ACC112 (cell line): ENCODE results near the gene TTF1.

Experiments
- H2AFZ ChIP-seq: fragments of 200-600 bp; sonication (generic); one replicate; pipeline ENCODE4 v1.6.0; 2017; ENCODE audit warnings: antibody characterized with exemption, low read length; ENCODE audit not compliant: unreplicated experiment
- H3K27ac ChIP-seq: fragments of 200-600 bp; sonication (generic); 2 replicates; pipeline ENCODE4 v1.5.1; 2014; ENCODE audit warnings: low read depth, mild to moderate bottlenecking, antibody characterized with exemption, low read length, moderate library complexity
- H3K27me3 ChIP-seq: fragments of 200-600 bp; sonication (generic); 2 replicates; pipeline ENCODE4 v1.6.1; 2014; ENCODE audit warnings: mild to moderate bottlenecking, antibody characterized with exemption, low read length, moderate library complexity, mixed read lengths; ENCODE audit not compliant: insufficient read depth
- H3K36me3 ChIP-seq: fragments of 200-600 bp; sonication (generic); 2 replicates; pipeline ENCODE4 v1.6.1; 2016; ENCODE audit warnings: mild to moderate bottlenecking, antibody characterized with exemption, low read length, moderate library complexity, mixed read lengths; ENCODE audit not compliant: insufficient read depth
- H3K4me1 ChIP-seq: fragments of 200-600 bp; sonication (generic); one replicate; pipeline ENCODE4 v1.6.1; 2016; ENCODE audit warnings: low read length, mixed read lengths; ENCODE audit not compliant: insufficient read depth, unreplicated experiment, control insufficient read depth
- H3K4me3 ChIP-seq: fragments of 200-600 bp; sonication (generic); 2 replicates; pipeline ENCODE4 v1.5.1; 2014; ENCODE audit warnings: mild to moderate bottlenecking, low read depth, low read length
- H3K79me2 ChIP-seq: fragments of 200-600 bp; sonication (generic); one replicate; pipeline ENCODE4 v1.6.0; 2016; ENCODE audit warnings: low read length; ENCODE audit not compliant: control insufficient read depth, unreplicated experiment, insufficient read depth

The TTF1 gene

DNA sequence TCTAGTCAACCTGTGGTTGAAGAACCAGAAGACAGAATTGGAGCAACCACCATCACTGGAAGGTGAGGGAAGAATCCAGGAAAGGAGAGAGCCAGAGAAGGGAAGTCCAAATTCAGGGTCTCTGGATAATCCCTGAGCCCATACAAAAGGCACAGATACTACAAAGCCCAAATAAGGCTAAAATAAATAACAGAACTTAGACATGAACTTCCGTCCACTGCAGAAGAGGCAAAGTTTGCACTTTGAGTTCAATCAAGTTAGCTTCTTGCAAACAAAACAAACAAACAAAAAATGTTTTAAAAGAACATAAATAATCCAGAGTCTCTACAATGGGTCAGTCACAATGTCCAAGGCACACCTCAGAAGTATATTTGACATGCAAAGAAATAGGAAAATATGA lies 24.4 kb upstream of the TTF1 start:
- H3K27ac ChIP-seq = no peak overlapping the region
- H3K79me2 ChIP-seq = no peaks in the 10 kb centered on the region
- H2AFZ ChIP-seq = no peak overlapping the region
- no peak overlapping the region for H3K4me3 ChIP-seq
- H3K36me3 ChIP-seq = no peaks in the 10 kb centered on the region
- H3K27me3 ChIP-seq = peaks cover 85% of the 10 kb centered on the region
- no peaks in the 10 kb centered on the region for H3K4me1 ChIP-seq

DNA sequence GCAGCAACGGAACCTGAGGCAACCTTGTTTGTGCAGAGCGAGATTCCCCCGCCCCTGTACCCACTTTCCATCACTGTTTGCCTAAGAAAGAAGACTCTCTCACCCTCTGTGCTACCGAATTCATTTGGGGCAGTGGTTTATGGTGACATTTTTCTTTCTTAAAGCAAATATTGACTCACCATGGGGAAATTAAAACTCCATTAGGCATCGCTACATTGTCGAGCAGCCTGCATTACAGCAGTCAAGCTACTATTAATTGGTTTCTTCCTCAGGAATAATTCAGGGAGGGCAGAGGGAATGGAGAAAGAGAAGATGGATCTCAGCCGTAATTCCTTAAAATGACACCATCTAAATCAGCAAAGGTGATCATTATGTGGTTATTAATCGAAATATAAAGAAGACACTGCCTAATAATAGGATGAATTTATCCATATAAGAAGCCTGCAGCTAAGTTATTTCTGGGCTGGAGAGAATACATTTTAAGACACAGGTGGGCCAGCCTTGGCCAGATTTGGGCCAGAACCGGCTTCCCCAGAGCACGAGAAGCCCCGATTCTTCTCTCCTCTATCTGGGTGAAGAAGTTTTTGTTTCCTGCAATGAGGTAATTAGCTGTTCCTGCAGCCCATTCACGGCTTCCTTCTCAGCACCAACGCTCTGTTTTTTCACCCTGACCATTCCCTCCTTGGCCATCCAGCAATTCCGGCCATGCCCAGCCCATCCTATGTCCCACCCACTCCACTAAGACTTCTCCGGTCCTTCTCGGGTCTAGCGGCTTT lies 20.2 kb upstream of the TTF1 start:
- Histone ChIP-seq H3K27me3 (peaks cover 94% of the 10 kb centered on the region), H3K79me2 (no peaks in the 10 kb centered on the region), H3K4me3 (no peak overlapping the region), H2AFZ (no peak overlapping the region), H3K36me3 (no peaks in the 10 kb centered on the region), H3K27ac (no peak overlapping the region), H3K4me1 (no peaks in the 10 kb centered on the region)

DNA sequence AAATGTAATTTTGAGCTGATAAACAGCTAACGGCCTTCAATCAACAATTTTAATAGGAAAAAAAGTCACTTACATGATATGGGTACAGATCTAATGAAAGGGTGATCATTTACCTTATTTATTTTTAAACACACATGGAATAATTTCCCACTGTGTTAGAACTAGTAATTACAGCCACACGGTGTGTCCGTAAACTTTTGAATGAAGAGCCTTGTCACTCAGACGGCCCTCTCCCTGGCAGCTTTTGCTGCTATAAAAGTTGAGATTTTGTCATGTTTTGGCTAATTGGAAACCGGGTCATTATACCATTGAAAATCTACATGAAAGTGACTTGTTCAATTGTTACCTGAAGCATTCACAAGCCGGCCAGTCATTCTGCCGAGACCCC lies 19.0 kb upstream of the TTF1 start:
- no peak overlapping the region for H2AFZ ChIP-seq
- H3K36me3 ChIP-seq = no peaks in the 10 kb centered on the region
- no peaks in the 10 kb centered on the region for H3K79me2 ChIP-seq
- no peaks in the 10 kb centered on the region for H3K4me1 ChIP-seq
- H3K4me3 ChIP-seq = no peak overlapping the region
- no peak overlapping the region for H3K27ac ChIP-seq
- H3K27me3 ChIP-seq = peaks cover 90% of the 10 kb centered on the region

DNA sequence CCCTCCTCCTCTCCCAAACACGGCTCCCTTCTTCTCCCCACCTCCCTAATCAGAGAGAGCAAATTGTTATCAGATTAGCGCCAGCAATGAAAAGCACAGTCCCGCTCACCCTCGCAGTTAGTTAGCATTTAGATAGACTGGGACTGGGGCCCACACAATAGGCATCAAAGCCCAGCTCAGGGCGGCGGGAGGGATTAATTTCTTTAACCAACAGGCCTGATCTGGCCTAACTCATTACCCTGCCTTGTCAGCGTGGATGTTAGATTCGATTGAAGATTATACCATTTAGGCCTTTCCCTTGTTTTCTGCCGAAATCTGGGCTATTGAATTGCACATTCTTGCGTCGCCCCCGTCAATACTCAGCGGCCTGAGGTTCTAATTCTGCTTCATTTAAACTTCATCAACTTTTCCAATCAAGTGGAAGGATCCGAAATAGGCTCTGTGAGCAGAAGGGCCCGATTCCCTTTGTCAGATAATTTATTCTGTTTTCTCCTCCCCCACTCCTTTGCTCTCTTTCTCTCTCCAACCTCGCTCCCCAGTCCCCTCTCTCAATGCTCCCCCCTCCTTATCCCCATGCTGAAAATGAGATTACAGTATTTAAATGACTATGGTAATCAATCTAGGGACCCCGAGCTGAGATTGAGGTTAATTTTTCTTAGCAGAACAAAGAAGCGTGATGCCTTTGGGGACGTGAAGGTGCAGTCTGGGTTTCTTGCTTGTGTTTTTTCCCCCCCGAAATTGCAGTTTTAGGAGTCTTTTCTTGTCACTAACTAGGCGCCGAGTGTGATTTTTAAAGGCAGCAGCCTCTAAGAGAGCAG lies 18.4 kb upstream of the TTF1 start:
- Histone ChIP-seq H3K36me3 (no peaks in the 10 kb centered on the region), H3K79me2 (no peaks in the 10 kb centered on the region), H3K27ac (no peak overlapping the region), H3K27me3 (peaks cover 87% of the 10 kb centered on the region), H3K4me1 (no peaks in the 10 kb centered on the region), H3K4me3 (no peak overlapping the region), H2AFZ (no peak overlapping the region)

DNA sequence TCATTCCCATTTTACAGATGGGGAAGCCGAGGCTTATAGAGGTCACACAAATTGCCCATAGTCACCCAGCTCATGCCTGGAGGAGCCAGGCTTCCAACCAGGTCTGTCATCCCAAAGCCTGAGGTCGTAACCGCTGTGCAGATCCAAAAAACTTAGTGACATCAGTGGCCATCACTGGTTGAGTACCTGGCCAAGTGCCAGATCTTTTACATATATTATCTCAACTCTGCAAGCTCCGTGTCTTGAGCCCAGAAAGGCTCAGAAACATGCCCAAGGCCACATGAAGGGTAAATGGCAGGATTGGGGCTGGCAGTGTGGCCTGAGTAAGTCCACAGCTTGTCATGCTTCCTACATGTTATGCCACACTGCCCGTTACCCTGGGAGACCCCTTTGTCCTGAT lies 16.9 kb upstream of the TTF1 start:
- no peaks in the 10 kb centered on the region for H3K4me1 ChIP-seq
- no peaks in the 10 kb centered on the region for H3K36me3 ChIP-seq
- H3K27ac ChIP-seq = no peak overlapping the region
- H3K27me3 ChIP-seq = peaks cover 91% of the 10 kb centered on the region
- H2AFZ ChIP-seq = no peak overlapping the region
- no peak overlapping the region for H3K4me3 ChIP-seq
- H3K79me2 ChIP-seq = no peaks in the 10 kb centered on the region

DNA sequence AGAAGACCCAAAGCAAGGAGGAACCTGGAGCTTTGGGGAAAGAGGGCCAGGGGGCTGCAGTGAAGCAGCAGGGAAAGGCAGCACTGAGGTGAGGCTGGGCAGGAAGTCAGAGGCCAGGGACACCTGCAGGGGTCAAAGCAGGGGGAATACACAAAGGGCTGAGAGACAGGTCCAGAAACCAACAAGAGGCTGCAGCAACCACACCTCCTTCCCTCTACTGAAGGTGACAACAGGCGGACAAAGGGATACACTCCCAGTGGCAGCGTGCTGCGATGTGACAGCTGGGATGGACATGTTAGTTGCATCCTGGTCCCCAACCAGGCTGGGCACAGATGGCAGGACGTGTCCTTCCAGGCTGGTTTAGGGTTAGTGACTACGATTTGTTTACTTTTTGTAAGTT lies 15.9 kb upstream of the TTF1 start:
- Histone ChIP-seq H3K36me3 (no peaks in the 10 kb centered on the region), H3K4me3 (no peak overlapping the region), H3K79me2 (no peaks in the 10 kb centered on the region), H3K4me1 (no peaks in the 10 kb centered on the region), H3K27me3 (peaks cover 91% of the 10 kb centered on the region), H3K27ac (no peak overlapping the region), H2AFZ (no peak overlapping the region)

DNA sequence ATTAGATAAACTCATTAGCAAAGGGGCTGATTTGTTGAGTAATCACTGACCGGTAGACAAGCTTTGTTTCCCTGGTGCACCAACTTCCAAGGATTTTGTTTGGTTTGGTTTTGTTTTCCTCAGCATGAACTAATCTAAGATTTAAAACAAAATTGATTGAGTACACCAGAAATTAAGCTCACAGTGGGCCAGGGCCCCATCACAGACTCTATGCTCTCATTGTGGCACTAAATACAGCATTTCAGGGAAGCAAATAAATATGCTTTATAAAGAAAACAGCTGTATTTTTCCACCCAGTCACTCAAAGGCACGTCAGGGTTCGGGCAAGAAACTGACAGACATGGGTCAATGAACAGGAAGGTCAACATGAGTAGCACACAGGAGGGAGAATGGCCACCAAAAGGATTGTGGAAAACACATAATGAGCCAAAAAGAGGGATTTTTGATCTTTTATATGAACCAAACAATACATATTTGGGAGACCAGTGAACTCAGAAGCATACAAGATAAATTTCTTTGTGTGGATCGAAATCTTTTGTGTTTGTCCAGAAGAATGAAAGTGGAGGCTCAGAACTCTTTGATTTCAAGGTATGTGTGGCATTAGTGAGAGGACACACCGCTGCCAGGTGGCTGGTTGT lies 12.2 kb upstream of the TTF1 start:
- H2AFZ ChIP-seq = no peak overlapping the region
- H3K36me3 ChIP-seq = no peaks in the 10 kb centered on the region
- H3K27me3 ChIP-seq = peaks cover 83% of the 10 kb centered on the region
- no peak overlapping the region for H3K27ac ChIP-seq
- H3K79me2 ChIP-seq = no peaks in the 10 kb centered on the region
- no peaks in the 10 kb centered on the region for H3K4me1 ChIP-seq
- H3K4me3 ChIP-seq = no peak overlapping the region

DNA sequence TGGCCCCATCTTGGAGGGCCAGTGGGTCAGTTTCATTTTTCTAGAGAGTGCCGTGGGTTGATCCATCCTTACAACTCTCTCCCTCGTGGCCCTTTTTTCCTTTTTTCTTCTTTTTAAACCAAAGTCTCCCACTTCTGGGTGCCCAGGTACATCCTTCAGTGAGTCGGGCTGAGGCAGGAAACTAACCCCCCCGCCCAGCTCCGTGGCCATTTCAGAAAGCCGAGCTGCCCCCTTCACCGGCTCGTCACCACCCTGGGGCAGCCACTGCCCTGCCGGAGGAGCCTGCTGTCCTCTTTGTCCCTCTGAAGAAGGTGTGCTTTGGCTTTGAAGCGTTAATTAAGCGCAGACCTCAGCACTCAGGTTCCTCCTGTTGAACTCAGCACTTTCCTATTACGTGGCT lies 8.5 kb upstream of the TTF1 start:
- peaks cover 91% of the 10 kb centered on the region for H3K27me3 ChIP-seq

DNA sequence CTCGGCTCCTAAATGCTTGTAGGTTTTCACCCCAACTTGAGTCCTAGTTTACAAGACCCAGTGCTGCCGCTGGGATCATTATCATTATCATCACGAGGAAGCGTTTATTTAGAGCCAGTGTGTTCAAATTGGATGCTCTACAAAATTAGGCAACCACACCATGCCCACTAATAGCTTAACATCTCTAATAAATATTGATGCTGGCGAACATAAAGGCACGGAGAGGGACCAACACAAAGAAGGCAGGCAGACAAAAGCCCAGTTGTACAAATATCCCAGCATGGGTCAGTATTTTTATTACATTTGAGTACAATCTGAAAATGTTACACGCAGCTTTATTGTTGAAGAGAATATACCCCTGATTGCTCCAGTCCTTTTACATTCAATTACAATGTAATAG lies 8.1 kb upstream of the TTF1 start:
- H3K36me3 ChIP-seq = no peaks in the 10 kb centered on the region
- no peak overlapping the region for H3K27ac ChIP-seq
- no peak overlapping the region for H3K4me3 ChIP-seq
- H3K79me2 ChIP-seq = no peaks in the 10 kb centered on the region
- no peak overlapping the region for H2AFZ ChIP-seq
- no peaks in the 10 kb centered on the region for H3K4me1 ChIP-seq
- H3K27me3 ChIP-seq = peaks cover 88% of the 10 kb centered on the region

More for the DNA sequence above, 8.5 kb upstream of the TTF1 start:
- Histone ChIP-seq H3K36me3 (no peaks in the 10 kb centered on the region), H3K79me2 (no peaks in the 10 kb centered on the region), H2AFZ (no peak overlapping the region), H3K4me1 (no peaks in the 10 kb centered on the region), H3K4me3 (peak overlapping the region; percentile 35; the same call in 1 of the 2 replicates), H3K27ac (no peak overlapping the region)

DNA sequence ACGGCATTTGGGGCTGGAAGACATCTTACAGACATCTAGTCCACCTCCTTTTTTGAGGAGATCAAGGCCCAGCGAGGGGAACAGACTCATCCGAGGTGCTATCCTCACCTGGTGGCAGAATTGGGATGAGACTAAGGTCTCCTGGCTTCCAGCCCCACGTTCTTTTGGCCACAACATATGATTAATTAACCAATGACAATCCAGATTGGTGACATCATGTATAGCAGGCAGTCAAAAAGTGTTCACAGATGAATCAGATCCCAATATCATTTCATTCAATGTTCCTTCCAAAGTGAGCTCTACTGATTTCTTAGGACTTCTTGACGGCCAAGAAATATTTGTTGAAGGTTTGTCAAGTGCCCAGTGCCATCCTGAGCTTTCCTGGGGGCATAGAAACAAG lies 7.3 kb upstream of the TTF1 start:
- Histone ChIP-seq H3K4me3 (no peak overlapping the region), H3K79me2 (no peaks in the 10 kb centered on the region), H3K27ac (no peak overlapping the region), H3K27me3 (peaks cover 87% of the 10 kb centered on the region), H3K36me3 (no peaks in the 10 kb centered on the region), H2AFZ (no peak overlapping the region), H3K4me1 (peaks cover 3% of the 10 kb centered on the region)
